ENCODE measurements around the gene BMERB1. TPM values are rescaled to one million over a fixed set of nuclear protein-coding genes. Genes with fewer than 3 reads are reported as not detected.

BMERB1 gene
- total and polyA plus RNA-seq, 9 of the 15 experiments (the other 6 are each of a cell fraction or from before 2014, with no cell fraction given): 0.29 to 2.9 (median 0.94) TPM

DNA sequence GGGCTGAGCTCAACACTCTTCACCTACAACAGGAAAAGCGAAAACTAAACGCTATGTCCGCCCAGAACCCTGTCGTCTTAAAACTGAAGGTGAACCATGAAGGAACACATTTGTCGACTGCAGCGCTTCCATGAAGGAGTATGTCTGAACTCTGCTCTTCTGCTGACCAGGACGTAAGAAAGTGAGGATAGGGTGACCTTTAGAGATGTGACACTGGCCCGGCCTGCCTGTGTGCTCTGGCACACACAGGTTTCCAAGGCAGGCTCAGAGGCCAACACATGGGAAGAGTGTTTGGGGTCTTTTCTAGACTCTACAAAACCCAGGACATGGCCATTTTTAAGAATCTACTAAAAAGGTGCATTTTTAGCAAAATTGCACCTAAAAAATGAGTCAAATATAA is 187.5 kb downstream of the BMERB1 start (continued):
- TF ChIP-seq, protein P1, sequence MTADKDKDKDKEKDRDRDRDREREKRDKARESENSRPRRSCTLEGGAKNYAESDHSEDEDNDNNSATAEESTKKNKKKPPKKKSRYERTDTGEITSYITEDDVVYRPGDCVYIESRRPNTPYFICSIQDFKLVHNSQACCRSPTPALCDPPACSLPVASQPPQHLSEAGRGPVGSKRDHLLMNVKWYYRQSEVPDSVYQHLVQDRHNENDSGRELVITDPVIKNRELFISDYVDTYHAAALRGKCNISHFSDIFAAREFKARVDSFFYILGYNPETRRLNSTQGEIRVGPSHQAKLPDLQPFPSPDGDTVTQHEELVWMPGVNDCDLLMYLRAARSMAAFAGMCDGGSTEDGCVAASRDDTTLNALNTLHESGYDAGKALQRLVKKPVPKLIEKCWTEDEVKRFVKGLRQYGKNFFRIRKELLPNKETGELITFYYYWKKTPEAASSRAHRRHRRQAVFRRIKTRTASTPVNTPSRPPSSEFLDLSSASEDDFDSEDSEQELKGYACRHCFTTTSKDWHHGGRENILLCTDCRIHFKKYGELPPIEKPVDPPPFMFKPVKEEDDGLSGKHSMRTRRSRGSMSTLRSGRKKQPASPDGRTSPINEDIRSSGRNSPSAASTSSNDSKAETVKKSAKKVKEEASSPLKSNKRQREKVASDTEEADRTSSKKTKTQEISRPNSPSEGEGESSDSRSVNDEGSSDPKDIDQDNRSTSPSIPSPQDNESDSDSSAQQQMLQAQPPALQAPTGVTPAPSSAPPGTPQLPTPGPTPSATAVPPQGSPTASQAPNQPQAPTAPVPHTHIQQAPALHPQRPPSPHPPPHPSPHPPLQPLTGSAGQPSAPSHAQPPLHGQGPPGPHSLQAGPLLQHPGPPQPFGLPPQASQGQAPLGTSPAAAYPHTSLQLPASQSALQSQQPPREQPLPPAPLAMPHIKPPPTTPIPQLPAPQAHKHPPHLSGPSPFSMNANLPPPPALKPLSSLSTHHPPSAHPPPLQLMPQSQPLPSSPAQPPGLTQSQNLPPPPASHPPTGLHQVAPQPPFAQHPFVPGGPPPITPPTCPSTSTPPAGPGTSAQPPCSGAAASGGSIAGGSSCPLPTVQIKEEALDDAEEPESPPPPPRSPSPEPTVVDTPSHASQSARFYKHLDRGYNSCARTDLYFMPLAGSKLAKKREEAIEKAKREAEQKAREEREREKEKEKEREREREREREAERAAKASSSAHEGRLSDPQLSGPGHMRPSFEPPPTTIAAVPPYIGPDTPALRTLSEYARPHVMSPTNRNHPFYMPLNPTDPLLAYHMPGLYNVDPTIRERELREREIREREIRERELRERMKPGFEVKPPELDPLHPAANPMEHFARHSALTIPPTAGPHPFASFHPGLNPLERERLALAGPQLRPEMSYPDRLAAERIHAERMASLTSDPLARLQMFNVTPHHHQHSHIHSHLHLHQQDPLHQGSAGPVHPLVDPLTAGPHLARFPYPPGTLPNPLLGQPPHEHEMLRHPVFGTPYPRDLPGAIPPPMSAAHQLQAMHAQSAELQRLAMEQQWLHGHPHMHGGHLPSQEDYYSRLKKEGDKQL (CRISPR knock-in tag; IDR thresholded peaks at IDR 0.05; ENCODE audit: borderline replicate concordance): no peak
- TF ChIP-seq RFX5 (IDR thresholded peaks at IDR 0.05; ENCODE audit: low read depth, low read length): no peak
- no peak for TF ChIP-seq SAFB (IDR thresholded peaks at IDR 0.05; ENCODE audit: borderline replicate concordance, low read depth, low read length)
- TF ChIP-seq, protein P2, sequence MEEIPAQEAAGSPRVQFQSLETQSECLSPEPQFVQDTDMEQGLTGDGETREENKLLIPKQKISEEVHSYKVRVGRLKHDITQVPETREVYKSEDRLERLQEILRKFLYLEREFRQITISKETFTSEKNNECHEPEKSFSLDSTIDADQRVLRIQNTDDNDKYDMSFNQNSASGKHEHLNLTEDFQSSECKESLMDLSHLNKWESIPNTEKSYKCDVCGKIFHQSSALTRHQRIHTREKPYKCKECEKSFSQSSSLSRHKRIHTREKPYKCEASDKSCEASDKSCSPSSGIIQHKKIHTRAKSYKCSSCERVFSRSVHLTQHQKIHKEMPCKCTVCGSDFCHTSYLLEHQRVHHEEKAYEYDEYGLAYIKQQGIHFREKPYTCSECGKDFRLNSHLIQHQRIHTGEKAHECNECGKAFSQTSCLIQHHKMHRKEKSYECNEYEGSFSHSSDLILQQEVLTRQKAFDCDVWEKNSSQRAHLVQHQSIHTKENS (CRISPR knock-in tag; IDR thresholded peaks at IDR 0.05): no peak
- TF ChIP-seq SOX6 (IDR thresholded peaks at IDR 0.05): no peak

Measured in K562 (cell line).